Activated CD4-positive, alpha-beta T cell treated with anti-CD3 and anti-CD28 coated beads, Interleukin-2, amount 10 ng/mL, durations not matched to agents 24 days and 14 days (primary cell): ENCODE results near the gene SMIM41. TPM values are rescaled to one million over a fixed set of nuclear protein-coding genes. Genes with fewer than 3 reads are reported as not detected.
A peak's percentile ranks its signal among the peaks of the same experiment; 100 is the strongest.
"Not testable (repeated sequence)": the region's sequence is repeated elsewhere in the genome, so short reads cannot be mapped to it uniquely, and the experiment has no call there.

Source experiments
- DNase-seq: peaks from one replicate; pipeline ENCODE4 v3.0.0; 2022
- H3K27ac Mint-ChIP-seq: one replicate; pipeline ENCODE4 v1.8.0; 2022; ENCODE audit warnings: mild to moderate bottlenecking, mixed read lengths
- H3K27me3 Mint-ChIP-seq: one replicate; pipeline ENCODE4 v1.8.0; 2022; ENCODE audit warnings: mixed read lengths
- H3K36me3 Mint-ChIP-seq: one replicate; pipeline ENCODE4 v1.8.0; 2022; ENCODE audit warnings: low read depth, mild to moderate bottlenecking, mixed read lengths
- H3K4me1 Mint-ChIP-seq: one replicate; pipeline ENCODE4 v1.8.0; 2021; ENCODE audit warnings: mixed read lengths
- H3K4me3 Mint-ChIP-seq: one replicate; pipeline ENCODE4 v1.8.0; 2022; ENCODE audit warnings: mild to moderate bottlenecking, moderate library complexity, mixed read lengths
- H3K9me3 Mint-ChIP-seq: one replicate; pipeline ENCODE4 v1.8.0; 2021; ENCODE audit warnings: mixed read lengths
- intact Hi-C: fragments of 100-400 bp; cut with micrococcal nuclease; formaldehyde crosslinking; loops from one replicate; pipeline ENCODE4 v1.15.1; 2023
- total RNA-seq: library from RNA; stranded (reverse); gene quantifications from 2 replicates; pipeline ENCODE4 v1.2.3, GENCODE V29; 2022

SMIM41 gene
- total RNA-seq, 1 donor from 2014 or later, result 0.19 TPM

- H3K4me1 Mint-ChIP-seq, result no peaks in the 10 kb centered on the region
- H3K9me3 Mint-ChIP-seq, result no peaks in the 10 kb centered on the region
- peaks cover 54% of the 10 kb centered on the region for H3K27me3 Mint-ChIP-seq
- intact Hi-C loops, result no loop called here
- H3K27ac Mint-ChIP-seq, result no peak overlapping the region
- H3K36me3 Mint-ChIP-seq, result no peaks in the 10 kb centered on the region
- DNase-seq, result no peak
- no peak overlapping the region for H3K4me3 Mint-ChIP-seq
Observed at GRCh38 chr12:52091061-52091460, 11.6 kb downstream of the SMIM41 start.

DNA sequence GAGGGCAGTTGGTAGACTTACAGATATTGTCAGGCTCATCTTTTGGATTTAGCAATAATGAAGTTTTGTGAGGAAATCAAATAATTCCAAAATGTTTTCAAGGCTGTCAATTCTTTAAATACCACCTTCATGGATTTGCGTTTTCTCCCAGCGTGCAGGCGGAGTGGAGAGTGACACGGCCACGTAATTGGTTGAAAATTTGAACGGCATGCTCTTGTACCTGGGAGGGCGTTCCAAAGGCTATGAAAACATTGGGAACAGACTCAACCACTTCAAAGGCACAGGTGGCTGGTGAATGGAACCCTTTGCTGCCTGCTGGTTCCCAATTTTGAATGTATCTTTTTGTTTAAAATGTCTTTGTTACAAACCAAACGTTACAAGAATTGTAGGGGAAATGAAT, 12.4 kb downstream of the SMIM41 start:
- no peaks in the 10 kb centered on the region for H3K9me3 Mint-ChIP-seq
- H3K4me3 Mint-ChIP-seq, result no peak overlapping the region
- no peaks in the 10 kb centered on the region for H3K36me3 Mint-ChIP-seq
- no peak overlapping the region for H3K27ac Mint-ChIP-seq
- peaks cover 51% of the 10 kb centered on the region for H3K27me3 Mint-ChIP-seq
- no peak for DNase-seq
- intact Hi-C loops, result no loop called here
- H3K4me1 Mint-ChIP-seq, result no peaks in the 10 kb centered on the region

- H3K4me3 Mint-ChIP-seq, result no peak overlapping the region
- intact Hi-C loops, result no loop called here
- no peak overlapping the region for H3K27ac Mint-ChIP-seq
- H3K27me3 Mint-ChIP-seq, result peaks cover 41% of the 10 kb centered on the region
- DNase-seq, result no peak
- no peaks in the 10 kb centered on the region for H3K4me1 Mint-ChIP-seq
- H3K36me3 Mint-ChIP-seq, result no peaks in the 10 kb centered on the region
- H3K9me3 Mint-ChIP-seq, result no peaks in the 10 kb centered on the region
Observed at GRCh38 chr12:52093346-52093745, 13.8 kb downstream of the SMIM41 start.

- H3K27ac Mint-ChIP-seq, result no peak overlapping the region
- intact Hi-C loops, result no loop called here
- H3K9me3 Mint-ChIP-seq, result no peaks in the 10 kb centered on the region
- H3K4me3 Mint-ChIP-seq, result no peak overlapping the region
- no peaks in the 10 kb centered on the region for H3K36me3 Mint-ChIP-seq
- no peaks in the 10 kb centered on the region for H3K4me1 Mint-ChIP-seq
- H3K27me3 Mint-ChIP-seq, result peaks cover 26% of the 10 kb centered on the region
- no peak for DNase-seq
Observed at GRCh38 chr12:52096332-52097044, 17.0 kb downstream of the SMIM41 start.

GRCh38 chr12:52097045-52097666, 17.7 kb downstream of the SMIM41 start:
- no peak overlapping the region for H3K27ac Mint-ChIP-seq
- intact Hi-C loops, result no loop called here
- H3K4me1 Mint-ChIP-seq, result no peaks in the 10 kb centered on the region
- no peak overlapping the region for H3K4me3 Mint-ChIP-seq
- peaks cover 22% of the 10 kb centered on the region for H3K27me3 Mint-ChIP-seq
- no peak for DNase-seq
- no peaks in the 10 kb centered on the region for H3K36me3 Mint-ChIP-seq
- H3K9me3 Mint-ChIP-seq, result no peaks in the 10 kb centered on the region

DNA sequence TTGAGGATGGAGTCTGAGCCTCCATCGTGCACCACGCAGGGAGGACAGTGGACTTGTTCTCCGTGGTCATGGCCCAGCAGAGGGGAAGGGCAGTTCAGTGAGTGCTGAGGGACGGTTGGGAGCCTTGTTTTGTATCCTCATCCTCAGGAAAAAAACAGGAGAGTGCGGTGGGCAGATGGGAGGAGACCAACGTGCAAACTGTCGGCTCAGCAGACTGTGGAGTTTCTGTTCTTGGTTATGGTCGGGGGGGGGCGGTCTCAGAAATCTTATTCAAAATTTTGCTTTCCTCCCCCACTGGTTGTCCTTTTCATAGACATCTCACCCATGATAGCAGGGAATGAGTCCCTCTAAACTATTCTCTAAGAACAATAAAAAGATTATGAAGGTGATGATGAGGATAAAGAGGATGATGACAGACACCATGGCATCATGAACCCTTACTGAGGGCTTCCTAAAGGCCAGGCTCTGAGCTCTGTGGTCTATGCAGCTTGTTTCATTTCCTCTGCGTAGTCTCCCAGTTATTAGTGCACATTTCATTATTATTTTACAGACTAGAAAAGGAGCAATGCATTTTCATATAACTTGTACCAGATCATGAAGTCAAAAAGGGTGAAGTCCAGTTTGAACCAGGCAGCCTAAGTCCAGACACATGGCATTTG, 25.1 kb downstream of the SMIM41 start:
- DNase-seq, H3K36me3 Mint-ChIP-seq, H3K4me1 Mint-ChIP-seq, intact Hi-C loops, H3K4me3 Mint-ChIP-seq, H3K27ac Mint-ChIP-seq, H3K9me3 Mint-ChIP-seq: not testable (repeated sequence)
- peaks cover 48% of the 10 kb centered on the region for H3K27me3 Mint-ChIP-seq

GRCh38 chr12:52116222-52117125, 37.0 kb downstream of the SMIM41 start:
- H3K27me3 Mint-ChIP-seq, H3K9me3 Mint-ChIP-seq, H3K4me3 Mint-ChIP-seq, H3K36me3 Mint-ChIP-seq, intact Hi-C loops: not testable (repeated sequence)
- Mint-ChIP-seq H3K4me1 (peaks cover 28% of the 10 kb centered on the region), H3K27ac (peak overlapping the region; percentile 16)
- peak; percentile 86 for DNase-seq

DNA sequence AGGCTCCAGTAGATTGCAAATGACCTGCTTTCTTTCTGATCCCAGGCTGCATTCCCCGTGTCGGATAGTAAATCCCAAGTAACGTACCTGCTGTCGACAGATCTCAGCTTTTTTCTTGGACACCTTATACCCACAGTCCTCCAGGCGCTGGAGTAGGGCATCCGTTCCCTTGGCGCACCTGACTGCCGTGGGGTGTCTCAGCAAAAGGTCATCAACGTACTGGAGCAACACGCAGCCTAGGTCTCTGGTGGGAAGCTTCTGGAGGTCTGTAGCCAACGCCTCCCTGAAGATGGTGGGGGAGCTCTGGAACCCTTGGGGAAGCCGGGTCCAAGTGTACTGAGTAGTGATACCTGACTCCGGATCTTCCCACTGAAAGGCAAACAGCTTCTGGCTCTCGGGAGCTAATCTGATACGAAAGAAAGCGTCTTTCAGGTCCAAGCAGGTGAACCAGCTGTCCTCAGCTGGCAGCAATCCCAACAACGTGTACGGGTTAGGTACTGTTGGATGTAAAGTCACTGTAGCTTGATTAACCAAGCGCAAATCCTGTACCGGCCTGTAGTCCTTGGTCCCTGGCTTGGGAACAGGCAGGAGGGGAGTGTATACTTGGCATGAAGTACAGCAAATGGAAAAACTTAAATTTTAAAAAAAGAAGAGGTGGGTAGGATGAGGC, 38.4 kb downstream of the SMIM41 start:
- H3K9me3 Mint-ChIP-seq, intact Hi-C loops, H3K36me3 Mint-ChIP-seq, H3K27ac Mint-ChIP-seq, H3K4me3 Mint-ChIP-seq, DNase-seq: not testable (repeated sequence)
- H3K27me3 Mint-ChIP-seq, result peaks cover 11% of the 10 kb centered on the region
- H3K4me1 Mint-ChIP-seq, result peaks cover 29% of the 10 kb centered on the region

DNA sequence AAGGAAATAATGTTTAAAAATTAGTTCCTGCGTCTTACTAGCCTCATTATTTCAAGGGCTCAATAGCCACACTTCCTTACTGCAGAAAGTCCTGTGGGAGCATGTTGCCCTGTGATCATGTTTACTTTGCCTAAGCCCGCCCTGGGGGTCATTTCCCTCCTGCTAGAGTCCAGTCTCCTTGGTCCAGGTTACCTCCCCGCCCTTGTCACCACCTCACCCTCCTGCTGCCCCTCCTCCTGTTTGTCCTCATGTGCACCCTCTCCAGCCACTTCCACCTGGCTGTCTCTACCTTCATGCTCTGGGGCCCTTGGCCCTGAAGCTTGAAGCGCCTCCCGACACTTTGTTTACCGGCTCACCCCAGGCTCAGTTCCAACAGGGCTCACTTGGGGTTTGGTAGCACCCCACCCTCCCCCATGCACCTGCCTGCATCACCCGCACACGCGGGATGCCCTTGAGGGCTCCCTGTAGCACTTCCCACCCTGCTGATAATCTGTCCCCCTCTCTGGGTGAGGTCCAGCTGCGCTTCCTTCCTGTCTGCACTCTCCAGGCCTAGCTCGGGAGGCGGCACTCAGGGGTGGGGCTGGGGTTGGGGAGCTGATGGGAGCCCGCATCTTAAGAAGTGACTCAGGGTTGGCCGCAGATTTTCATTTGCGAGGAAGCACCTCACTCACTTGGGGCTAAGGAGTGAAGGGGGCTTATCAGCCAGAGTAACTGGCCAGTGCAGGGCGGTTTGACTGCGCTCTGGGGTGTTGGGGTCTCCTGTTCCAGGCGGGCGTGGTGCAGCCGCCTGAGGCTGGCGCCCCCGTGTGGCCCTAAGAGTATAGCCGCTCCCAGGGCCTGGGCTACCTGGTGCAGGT, 40.1 kb downstream of the SMIM41 start:
- peak; percentile 81 for DNase-seq
- Mint-ChIP-seq H3K27ac (no peak overlapping the region), H3K9me3 (no peaks in the 10 kb centered on the region), H3K4me1 (peaks cover 29% of the 10 kb centered on the region), H3K4me3 (no peak overlapping the region), H3K27me3 (peaks cover 14% of the 10 kb centered on the region), H3K36me3 (no peaks in the 10 kb centered on the region)
- intact Hi-C loops, result loop anchor here (1.0 to 5.0 kb wide), 2 partner anchors 37 to 94 kb away; no protein-coding TSS in a partner anchor

DNA sequence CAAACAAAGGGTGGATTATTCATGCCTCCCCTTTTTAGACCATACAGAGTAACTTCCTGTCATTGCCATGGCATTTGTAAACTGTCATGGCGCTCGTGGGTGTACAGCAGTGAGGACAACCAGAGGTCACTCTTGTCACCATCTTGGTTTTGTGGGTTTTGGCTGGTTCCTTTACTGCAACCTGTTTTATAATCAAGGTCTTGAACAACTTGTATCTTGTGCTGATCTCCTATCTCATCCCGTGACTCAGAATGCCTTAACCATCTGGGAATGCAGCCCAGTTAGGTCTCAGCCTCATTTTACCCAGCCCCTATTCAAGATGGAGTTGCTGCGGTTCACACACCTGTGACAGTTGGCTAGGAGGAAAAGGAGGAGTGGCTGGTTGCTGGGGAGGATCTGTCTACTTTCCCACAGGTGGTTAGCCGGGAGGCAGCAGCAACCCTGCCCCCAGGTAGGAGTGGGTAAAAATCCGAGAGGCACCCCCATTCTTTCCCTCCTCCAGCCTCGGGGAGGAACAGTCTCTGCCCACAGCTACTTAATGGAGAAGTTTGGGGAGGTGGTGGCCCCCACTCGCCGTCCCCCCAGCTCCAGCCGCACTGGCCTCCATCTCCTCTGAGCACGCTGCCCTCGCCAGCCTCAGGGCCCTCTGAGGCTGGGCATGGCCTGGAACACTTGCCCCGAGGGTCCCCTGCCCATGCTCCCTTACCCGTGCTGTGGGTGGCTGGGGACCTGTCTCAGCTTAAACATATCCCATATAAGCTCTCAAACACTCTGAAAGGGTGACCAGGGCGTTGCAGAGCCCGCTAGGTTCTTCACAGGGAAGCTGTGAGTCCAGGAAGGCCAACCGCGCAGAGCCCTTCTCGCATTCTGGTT, 41.7 kb downstream of the SMIM41 start:
- no peak for DNase-seq
- peaks cover 15% of the 10 kb centered on the region for H3K27me3 Mint-ChIP-seq
- H3K4me1 Mint-ChIP-seq, result peaks cover 27% of the 10 kb centered on the region
- no peaks in the 10 kb centered on the region for H3K36me3 Mint-ChIP-seq
- H3K9me3 Mint-ChIP-seq, result no peaks in the 10 kb centered on the region
- H3K4me3 Mint-ChIP-seq, result no peak overlapping the region
- intact Hi-C loops, result loop anchor here (1.0 to 5.0 kb wide), 2 partner anchors 39 to 96 kb away; no protein-coding TSS in a partner anchor
- H3K27ac Mint-ChIP-seq, result no peak overlapping the region

DNA sequence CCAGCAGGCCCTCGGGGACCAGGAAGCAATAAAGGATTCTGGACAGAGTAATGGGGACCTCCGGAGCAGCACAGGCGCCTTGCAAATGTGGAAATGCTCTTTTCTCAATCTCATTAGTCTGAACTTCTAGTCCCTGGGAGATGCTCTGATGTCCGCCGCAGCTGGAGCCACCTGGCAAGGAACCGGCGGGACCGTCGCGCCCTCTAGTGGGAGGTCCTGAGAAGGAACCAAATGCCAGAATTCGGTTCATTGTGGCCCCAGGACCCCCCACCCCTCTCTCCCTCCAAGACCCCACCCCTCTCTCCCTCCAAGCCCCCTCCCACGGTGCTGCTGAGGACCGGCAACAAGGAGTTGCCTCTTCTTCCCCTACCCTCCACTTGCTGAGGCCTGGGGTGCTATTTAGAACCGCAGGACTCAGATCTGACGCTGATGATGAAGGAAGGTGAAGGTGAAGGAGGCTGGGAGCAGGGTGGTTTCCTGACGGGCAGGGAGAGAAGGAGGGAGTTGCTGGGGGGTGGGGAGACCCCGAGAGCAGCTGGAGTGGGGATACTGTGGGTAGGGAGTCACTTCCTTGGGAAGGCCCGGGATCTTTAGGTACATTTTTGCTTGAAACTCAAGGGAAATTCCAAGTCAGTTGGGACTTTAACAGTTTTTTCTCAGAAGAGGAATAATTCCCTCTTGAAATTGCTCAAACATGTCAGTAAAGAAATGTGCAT, 42.5 kb downstream of the SMIM41 start:
- H3K4me1 Mint-ChIP-seq, result peaks cover 20% of the 10 kb centered on the region
- peak; percentile 89 for DNase-seq
- no peak overlapping the region for H3K4me3 Mint-ChIP-seq
- peaks cover 18% of the 10 kb centered on the region for H3K27me3 Mint-ChIP-seq
- no peaks in the 10 kb centered on the region for H3K9me3 Mint-ChIP-seq
- intact Hi-C loops, result loop anchor here (5.0 kb wide), 1 partner anchor 40 kb away; no protein-coding TSS in a partner anchor
- no peaks in the 10 kb centered on the region for H3K36me3 Mint-ChIP-seq
- H3K27ac Mint-ChIP-seq, result no peak overlapping the region
